Neural cell (in vitro differentiated cells): ENCODE results near the gene MGAT5.

ENCODE experiments used
- EZH2 ChIP-seq: fragments of 200-600, 300-800 bp; shearing (Covaris generic), sonication (generic); IDR thresholded peaks from 2 replicates; pipeline ENCODE4 v1.6.1; 2014; ENCODE audit warnings: antibody characterized with exemption, low read length, borderline replicate concordance, mild to moderate bottlenecking; ENCODE audit not compliant: insufficient read depth, poor library complexity, severe bottlenecking
- TF ChIP-seq, protein P1 (sequence below): fragments of 450-650 bp; IDR thresholded peaks from 2 replicates; pipeline ENCODE4 v1.5.1; 2014; ENCODE audit warnings: antibody characterized with exemption, mild to moderate bottlenecking, moderate library complexity; ENCODE audit not compliant: poor library complexity, severe bottlenecking

DNA sequence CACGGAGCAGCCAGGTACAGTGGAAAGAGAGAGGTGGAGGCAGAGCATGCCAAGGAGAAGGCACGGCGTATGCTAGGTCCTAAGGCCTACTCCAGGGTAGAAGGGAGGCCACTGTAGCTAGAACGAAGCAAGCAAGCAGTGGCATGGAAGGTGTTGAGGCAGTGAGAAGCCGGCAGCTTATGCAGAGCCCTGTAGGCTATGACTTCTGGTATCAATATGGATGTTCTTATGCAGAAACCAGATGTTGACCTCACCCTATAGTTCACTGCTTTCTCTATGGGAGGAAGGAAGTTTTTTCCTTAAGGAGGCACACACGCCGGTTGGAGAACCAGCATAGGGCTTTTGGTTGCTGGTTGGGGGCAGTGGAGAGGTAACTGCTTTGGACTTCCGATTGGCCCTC lies 6.1 kb downstream of the MGAT5 start:
- TF ChIP-seq, protein P1, sequence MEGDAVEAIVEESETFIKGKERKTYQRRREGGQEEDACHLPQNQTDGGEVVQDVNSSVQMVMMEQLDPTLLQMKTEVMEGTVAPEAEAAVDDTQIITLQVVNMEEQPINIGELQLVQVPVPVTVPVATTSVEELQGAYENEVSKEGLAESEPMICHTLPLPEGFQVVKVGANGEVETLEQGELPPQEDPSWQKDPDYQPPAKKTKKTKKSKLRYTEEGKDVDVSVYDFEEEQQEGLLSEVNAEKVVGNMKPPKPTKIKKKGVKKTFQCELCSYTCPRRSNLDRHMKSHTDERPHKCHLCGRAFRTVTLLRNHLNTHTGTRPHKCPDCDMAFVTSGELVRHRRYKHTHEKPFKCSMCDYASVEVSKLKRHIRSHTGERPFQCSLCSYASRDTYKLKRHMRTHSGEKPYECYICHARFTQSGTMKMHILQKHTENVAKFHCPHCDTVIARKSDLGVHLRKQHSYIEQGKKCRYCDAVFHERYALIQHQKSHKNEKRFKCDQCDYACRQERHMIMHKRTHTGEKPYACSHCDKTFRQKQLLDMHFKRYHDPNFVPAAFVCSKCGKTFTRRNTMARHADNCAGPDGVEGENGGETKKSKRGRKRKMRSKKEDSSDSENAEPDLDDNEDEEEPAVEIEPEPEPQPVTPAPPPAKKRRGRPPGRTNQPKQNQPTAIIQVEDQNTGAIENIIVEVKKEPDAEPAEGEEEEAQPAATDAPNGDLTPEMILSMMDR = no peak
- TF ChIP-seq EZH2 = no peak
